ENCODE results near the gene HSPA8.

Gene HSPA8

GRCh38 chr11:123056835-123057491, 5.0 kb downstream of the HSPA8 start:
- Histone ChIP-seq H3K9me3 (ENCODE audit: control insufficient read depth, low read length) (no peaks in the 10 kb centered on the region), H3K36me3 (ENCODE audit: control insufficient read depth, insufficient read depth, low read length, severe bottlenecking) (peaks cover 69% of the 10 kb centered on the region), H3K27me3 (replicated peaks; ENCODE audit: control insufficient read depth, insufficient read depth, low read length) (no peaks in the 10 kb centered on the region), H3K4me3 (ENCODE audit: low read length) (no peak overlapping the region), H3K4me1 (ENCODE audit: control insufficient read depth, insufficient read depth, low read length) (peaks cover 24% of the 10 kb centered on the region), H3K9ac (ENCODE audit: low read length) (peak overlapping the region; percentile 39)
- no peak for DNase-seq (ENCODE audit: low read depth)

DNA sequence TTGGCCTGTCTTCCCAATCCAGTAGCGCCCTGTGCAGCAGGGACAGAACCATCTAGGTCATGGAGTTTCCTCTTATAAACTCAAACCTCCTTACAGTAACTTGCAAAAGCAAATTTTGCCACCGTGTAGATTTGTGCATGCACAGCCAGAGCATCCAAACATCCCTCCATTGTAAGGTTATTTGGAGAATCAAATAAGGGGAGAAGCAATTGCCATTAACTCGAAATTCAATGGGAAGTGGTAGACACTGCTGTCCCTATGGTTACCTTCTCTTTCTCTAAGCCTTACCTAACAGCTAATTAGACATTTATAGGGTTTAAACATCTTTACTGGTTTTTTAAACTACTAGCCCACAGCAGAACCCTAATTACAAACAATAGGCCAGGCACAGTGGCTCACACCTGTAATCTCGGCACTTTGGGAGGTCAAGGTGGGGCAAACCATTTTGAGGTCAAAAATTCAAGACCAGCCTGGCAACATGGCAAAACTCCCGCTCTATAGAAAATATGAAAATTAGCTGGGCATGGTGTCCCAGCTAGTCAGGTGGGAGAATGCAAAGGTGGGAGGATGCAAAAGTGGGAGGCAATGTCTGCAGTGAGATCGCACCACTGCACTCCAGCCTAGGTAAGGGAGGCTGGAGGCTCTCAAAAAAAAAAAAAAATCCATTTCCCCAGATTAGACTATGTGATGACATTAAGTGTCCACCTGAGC, 6.6 kb downstream of the HSPA8 start:
- Histone ChIP-seq H3K9ac (ENCODE audit: low read length) (no peak overlapping the region), H3K9me3 (ENCODE audit: control insufficient read depth, low read length) (no peaks in the 10 kb centered on the region), H3K36me3 (ENCODE audit: control insufficient read depth, insufficient read depth, low read length, severe bottlenecking) (peaks cover 61% of the 10 kb centered on the region), H3K4me1 (ENCODE audit: control insufficient read depth, insufficient read depth, low read length) (peaks cover 24% of the 10 kb centered on the region), H3K27me3 (replicated peaks; ENCODE audit: control insufficient read depth, insufficient read depth, low read length) (no peaks in the 10 kb centered on the region), H3K4me3 (ENCODE audit: low read length) (no peak overlapping the region)
- no peak for DNase-seq (ENCODE audit: low read depth)

DNA sequence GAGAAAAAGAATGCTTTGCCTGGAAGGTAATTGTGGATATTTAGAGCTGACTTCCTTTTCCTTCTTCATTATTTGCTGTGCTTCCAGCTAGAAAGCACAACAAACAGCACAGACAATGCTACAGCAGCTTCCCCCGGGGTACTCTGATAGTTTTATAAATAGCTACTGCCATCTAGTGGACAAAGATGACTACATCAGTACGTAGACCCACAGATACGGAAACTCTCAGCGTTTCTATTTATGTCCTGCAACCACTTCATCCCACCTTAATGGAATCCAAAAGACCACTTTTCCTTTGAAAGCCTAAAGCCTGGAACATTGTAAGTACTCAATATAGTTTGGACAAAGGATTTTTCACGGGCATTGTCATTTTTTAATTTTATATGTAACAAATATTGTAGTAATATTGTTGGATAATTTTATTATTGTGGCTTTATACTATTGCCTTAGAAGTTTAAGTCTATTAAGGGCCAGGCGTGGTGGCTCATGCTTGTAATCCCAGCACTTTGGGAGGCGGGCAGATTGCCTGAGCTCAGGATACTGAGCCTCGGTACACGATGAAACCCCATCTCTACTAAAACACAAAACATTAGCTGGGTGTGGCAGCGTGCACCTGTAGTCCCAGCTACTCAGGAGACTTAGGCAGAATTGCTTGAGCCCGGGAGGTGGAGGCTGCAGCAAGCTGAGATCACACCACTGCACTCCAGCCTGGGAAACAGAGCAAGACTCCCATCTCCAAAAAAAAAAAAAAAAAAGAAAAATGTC, 7.5 kb downstream of the HSPA8 start:
- Histone ChIP-seq H3K27me3 (replicated peaks; ENCODE audit: control insufficient read depth, insufficient read depth, low read length) (no peaks in the 10 kb centered on the region), H3K36me3 (ENCODE audit: control insufficient read depth, insufficient read depth, low read length, severe bottlenecking) (peaks cover 52% of the 10 kb centered on the region), H3K4me1 (ENCODE audit: control insufficient read depth, insufficient read depth, low read length) (peaks cover 23% of the 10 kb centered on the region), H3K9me3 (ENCODE audit: control insufficient read depth, low read length) (no peaks in the 10 kb centered on the region), H3K4me3 (ENCODE audit: low read length) (no peak overlapping the region), H3K9ac (ENCODE audit: low read length) (no peak overlapping the region)
- DNase-seq (ENCODE audit: low read depth) = peak; percentile 92

DNA sequence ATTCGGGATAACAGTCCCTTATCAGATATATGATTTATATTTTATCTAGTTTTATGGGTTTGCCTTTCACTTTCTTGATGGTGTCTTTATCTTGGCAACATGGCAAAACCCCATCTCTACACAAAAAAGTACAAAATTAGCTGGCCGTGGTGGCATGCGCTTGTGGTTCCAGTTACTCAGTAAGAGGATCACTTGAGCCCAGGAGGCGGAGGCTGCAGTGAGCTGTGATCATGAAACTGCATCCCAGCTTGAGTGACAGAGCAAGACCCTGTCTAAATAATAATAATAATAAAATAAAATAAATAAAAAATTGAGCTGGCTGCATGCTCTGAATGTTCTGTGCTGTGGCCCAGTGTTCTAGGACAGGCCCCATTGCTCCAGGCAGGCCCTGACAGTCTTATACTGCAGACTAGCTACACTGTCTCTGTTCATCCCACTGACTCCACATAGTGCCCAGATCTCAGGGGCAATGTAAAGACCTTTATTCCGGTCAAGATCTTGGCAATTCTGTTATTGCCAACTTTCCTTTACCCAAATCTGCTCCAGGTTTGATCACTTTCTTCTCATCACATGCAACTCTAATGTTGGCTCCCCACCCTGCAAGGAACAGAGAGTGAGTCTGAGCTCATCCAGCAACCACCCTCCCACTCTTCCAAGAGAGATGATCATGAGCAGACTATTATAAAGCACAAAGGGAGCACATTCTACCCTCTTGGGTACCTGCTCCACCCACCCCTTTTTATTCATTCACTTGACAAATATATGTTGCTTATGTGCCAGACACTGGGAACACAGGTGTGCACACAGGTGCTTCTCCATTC, 8.8 kb downstream of the HSPA8 start:
- H3K9ac ChIP-seq (ENCODE audit: low read length) = no peak overlapping the region
- peaks cover 39% of the 10 kb centered on the region for H3K36me3 ChIP-seq (ENCODE audit: control insufficient read depth, insufficient read depth, low read length, severe bottlenecking)
- H3K27me3 ChIP-seq (replicated peaks; ENCODE audit: control insufficient read depth, insufficient read depth, low read length) = no peaks in the 10 kb centered on the region
- peaks cover 9% of the 10 kb centered on the region for H3K4me1 ChIP-seq (ENCODE audit: control insufficient read depth, insufficient read depth, low read length)
- H3K4me3 ChIP-seq (ENCODE audit: low read length) = no peak overlapping the region
- no peak for DNase-seq (ENCODE audit: low read depth)
- no peaks in the 10 kb centered on the region for H3K9me3 ChIP-seq (ENCODE audit: control insufficient read depth, low read length)

GRCh38 chr11:123051634-123052033, 10.3 kb downstream of the HSPA8 start:
- Histone ChIP-seq H3K9me3 (ENCODE audit: control insufficient read depth, low read length) (no peaks in the 10 kb centered on the region), H3K4me3 (ENCODE audit: low read length) (no peak overlapping the region), H3K9ac (ENCODE audit: low read length) (no peak overlapping the region), H3K36me3 (ENCODE audit: control insufficient read depth, insufficient read depth, low read length, severe bottlenecking) (peaks cover 24% of the 10 kb centered on the region), H3K4me1 (ENCODE audit: control insufficient read depth, insufficient read depth, low read length) (peaks cover 5% of the 10 kb centered on the region), H3K27me3 (replicated peaks; ENCODE audit: control insufficient read depth, insufficient read depth, low read length) (no peaks in the 10 kb centered on the region)
- no peak for DNase-seq (ENCODE audit: low read depth)

DNA sequence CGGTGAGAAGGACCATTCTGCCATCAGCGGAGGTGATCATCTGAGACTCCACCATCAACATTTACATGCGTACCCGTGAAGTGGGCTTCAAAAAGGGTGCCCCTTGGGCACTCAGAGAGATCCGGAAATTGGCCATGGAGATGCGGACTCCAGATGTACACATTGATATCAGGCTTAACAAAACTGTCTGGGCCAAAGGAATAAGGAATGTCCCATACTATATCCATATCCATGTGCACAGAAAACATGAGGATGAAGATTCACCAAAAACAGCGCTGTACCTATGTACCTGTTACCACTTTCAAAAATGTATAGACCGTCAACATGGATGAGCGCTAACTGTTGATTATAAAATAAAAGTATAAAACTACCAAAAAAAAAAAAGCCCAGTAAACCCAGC, 10.8 kb downstream of the HSPA8 start:
- Histone ChIP-seq H3K9me3 (ENCODE audit: control insufficient read depth, low read length) (no peaks in the 10 kb centered on the region), H3K4me3 (ENCODE audit: low read length) (no peak overlapping the region), H3K27me3 (replicated peaks; ENCODE audit: control insufficient read depth, insufficient read depth, low read length) (no peaks in the 10 kb centered on the region), H3K36me3 (ENCODE audit: control insufficient read depth, insufficient read depth, low read length, severe bottlenecking) (peaks cover 19% of the 10 kb centered on the region), H3K4me1 (ENCODE audit: control insufficient read depth, insufficient read depth, low read length) (peaks cover 7% of the 10 kb centered on the region), H3K9ac (ENCODE audit: low read length) (no peak overlapping the region)
- DNase-seq (ENCODE audit: low read depth) = no peak

- Histone ChIP-seq H3K4me1 (ENCODE audit: control insufficient read depth, insufficient read depth, low read length) (peaks cover 7% of the 10 kb centered on the region), H3K9ac (ENCODE audit: low read length) (no peak overlapping the region), H3K36me3 (ENCODE audit: control insufficient read depth, insufficient read depth, low read length, severe bottlenecking) (no peaks in the 10 kb centered on the region), H3K27me3 (replicated peaks; ENCODE audit: control insufficient read depth, insufficient read depth, low read length) (no peaks in the 10 kb centered on the region), H3K4me3 (ENCODE audit: low read length) (no peak overlapping the region), H3K9me3 (ENCODE audit: control insufficient read depth, low read length) (no peaks in the 10 kb centered on the region)
- DNase-seq (ENCODE audit: low read depth) = no peak
These were observed 14.0 kb downstream of the HSPA8 start for GRCh38 chr11:123047947-123048293.

DNA sequence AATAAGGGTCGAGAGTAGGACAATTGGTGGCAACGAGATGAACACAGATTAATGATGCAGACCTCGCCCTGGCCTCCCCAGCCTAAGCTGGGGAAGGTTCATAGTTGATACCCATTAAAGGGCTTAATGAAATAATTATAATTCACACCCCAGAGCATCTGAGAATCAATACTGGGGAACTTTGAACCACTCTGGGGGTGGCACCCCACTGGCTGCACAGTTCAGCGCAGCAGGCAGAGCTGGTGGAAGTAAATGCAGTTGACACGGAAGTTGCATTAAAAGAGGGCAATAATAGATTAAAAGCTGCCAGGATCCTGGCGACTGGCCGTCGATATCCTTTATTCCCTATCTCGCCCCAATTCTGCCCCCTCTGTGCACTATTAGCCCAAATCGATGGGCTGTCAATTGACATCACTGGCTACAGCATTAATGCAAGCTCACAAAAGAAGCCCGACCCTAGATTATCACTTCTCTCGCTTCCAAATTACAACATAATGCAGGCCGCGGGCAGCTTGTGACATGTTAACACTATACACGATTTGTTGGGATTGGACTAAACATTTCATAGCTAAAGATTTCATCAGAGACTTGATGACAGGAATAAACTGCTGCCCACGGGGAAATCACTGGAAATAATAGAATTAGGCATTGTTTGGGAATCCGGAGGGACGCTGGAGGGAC, 14.5 kb downstream of the HSPA8 start:
- H3K9ac ChIP-seq (ENCODE audit: low read length) = no peak overlapping the region
- no peaks in the 10 kb centered on the region for H3K9me3 ChIP-seq (ENCODE audit: control insufficient read depth, low read length)
- no peak for DNase-seq (ENCODE audit: low read depth)
- H3K27me3 ChIP-seq (replicated peaks; ENCODE audit: control insufficient read depth, insufficient read depth, low read length) = no peaks in the 10 kb centered on the region
- no peaks in the 10 kb centered on the region for H3K36me3 ChIP-seq (ENCODE audit: control insufficient read depth, insufficient read depth, low read length, severe bottlenecking)
- H3K4me3 ChIP-seq (ENCODE audit: low read length) = no peak overlapping the region
- H3K4me1 ChIP-seq (ENCODE audit: control insufficient read depth, insufficient read depth, low read length) = peaks cover 7% of the 10 kb centered on the region

DNA sequence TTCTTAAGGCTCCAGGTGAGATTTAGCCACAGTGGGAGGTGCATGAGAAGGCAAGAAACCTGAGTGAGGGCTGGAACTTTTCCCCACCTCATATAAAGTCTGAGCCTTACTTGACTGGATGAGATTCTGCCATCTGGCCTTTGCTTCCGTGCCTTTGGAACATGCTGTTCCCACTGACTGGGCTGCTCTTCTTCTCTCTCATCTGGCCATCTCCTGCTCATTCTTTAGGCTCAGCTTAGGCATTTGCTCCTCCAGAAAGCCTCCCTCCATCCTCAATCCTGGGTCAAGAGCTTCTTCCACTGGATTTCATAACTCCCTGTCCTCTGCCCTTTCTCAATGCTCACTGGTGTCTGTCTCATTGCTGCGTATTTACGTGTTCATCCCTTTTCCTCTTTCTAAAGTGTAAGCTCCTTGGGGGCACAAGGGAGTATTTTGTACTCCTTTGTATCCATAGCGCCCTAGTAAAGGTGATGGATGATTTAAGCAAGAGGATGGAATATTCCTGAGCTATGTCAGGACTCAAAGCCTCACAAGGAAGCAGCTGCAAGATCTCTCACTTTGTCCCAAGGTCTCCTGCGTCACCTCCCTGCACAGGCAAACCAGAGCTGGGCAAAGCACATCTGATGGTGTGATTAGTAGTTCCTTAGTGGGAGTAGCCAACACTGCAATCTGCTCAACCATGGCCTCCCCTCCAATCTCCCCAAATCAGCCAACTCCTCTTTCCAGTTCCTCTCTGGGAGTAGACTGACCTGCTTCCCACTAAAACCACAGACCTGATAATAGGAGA, 15.3 kb downstream of the HSPA8 start:
- Histone ChIP-seq H3K4me3 (ENCODE audit: low read length) (no peak overlapping the region), H3K36me3 (ENCODE audit: control insufficient read depth, insufficient read depth, low read length, severe bottlenecking) (no peaks in the 10 kb centered on the region), H3K27me3 (replicated peaks; ENCODE audit: control insufficient read depth, insufficient read depth, low read length) (no peaks in the 10 kb centered on the region), H3K9ac (ENCODE audit: low read length) (no peak overlapping the region), H3K4me1 (ENCODE audit: control insufficient read depth, insufficient read depth, low read length) (peaks cover 7% of the 10 kb centered on the region), H3K9me3 (ENCODE audit: control insufficient read depth, low read length) (no peaks in the 10 kb centered on the region)
- DNase-seq (ENCODE audit: low read depth) = no peak

DNA sequence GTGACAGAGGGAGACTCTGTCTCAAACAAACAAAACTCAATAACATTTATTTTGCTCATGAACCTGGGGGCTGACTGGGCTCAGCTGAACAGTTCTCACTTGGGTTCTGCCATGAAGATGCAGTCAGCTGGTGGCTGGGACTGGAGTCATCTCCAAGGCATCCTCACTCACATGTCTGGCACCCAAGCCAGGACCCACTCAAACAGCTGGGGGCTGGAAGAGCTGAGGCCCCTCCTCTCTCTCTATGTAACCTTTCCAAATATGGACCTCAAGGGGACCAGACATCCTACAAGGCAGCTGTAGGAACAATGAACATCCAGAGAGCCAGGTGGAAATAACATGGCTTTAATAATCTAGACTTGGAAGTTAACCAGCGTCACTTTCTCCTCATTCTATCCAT, 16.8 kb downstream of the HSPA8 start:
- no peaks in the 10 kb centered on the region for H3K9me3 ChIP-seq (ENCODE audit: control insufficient read depth, low read length)
- H3K4me3 ChIP-seq (ENCODE audit: low read length) = no peak overlapping the region
- H3K27me3 ChIP-seq (replicated peaks; ENCODE audit: control insufficient read depth, insufficient read depth, low read length) = no peaks in the 10 kb centered on the region
- DNase-seq (ENCODE audit: low read depth) = no peak
- H3K4me1 ChIP-seq (ENCODE audit: control insufficient read depth, insufficient read depth, low read length) = peaks cover 7% of the 10 kb centered on the region
- H3K9ac ChIP-seq (ENCODE audit: low read length) = no peak overlapping the region
- H3K36me3 ChIP-seq (ENCODE audit: control insufficient read depth, insufficient read depth, low read length, severe bottlenecking) = no peaks in the 10 kb centered on the region

All from adipocyte (in vitro differentiated cells).